ENCODE results near the gene AMOTL2. TPM values are rescaled to one million over a fixed set of nuclear protein-coding genes. Genes with fewer than 3 reads are reported as not detected.
A peak's percentile ranks its signal among the peaks of the same experiment; 100 is the strongest.

AMOTL2 gene
- total RNA-seq, 1 experiment from 2014 or later = 102 TPM

- no peak for DNase-seq (ENCODE audit: low read depth)
Measured at GRCh38 chr3:134380249-134380648, 6.0 kb upstream of the AMOTL2 start.

- no peak for DNase-seq (ENCODE audit: low read depth)
Measured at GRCh38 chr3:134378818-134379217, 4.6 kb upstream of the AMOTL2 start.

- peak; percentile 66 for DNase-seq (ENCODE audit: low read depth)
Measured at GRCh38 chr3:134378384-134378783, 4.1 kb upstream of the AMOTL2 start.

DNA sequence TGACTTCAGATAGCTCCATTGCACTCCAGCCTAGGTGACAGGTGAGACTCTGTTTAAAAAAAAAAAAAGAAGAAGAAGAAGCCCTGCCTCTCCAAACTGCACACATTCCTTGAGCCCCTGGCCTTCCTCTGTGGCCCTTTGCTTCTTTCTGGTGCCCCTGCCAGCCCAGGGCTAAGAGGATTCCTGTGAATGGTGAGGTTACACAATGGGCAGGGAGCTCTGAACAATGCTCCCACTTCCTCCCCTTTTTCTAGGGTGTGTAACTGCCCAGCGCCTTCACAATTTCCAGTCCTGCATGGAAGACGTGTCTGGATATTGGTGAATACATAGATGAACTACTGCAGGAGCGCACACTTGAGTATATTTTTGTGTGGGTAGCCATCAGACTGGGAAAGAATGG lies 3.6 kb upstream of the AMOTL2 start:
- no peak for DNase-seq (ENCODE audit: low read depth)

- DNase-seq (ENCODE audit: low read depth) = no peak
Measured at GRCh38 chr3:134376786-134377426, 2.7 kb upstream of the AMOTL2 start.

- no peak for DNase-seq (ENCODE audit: low read depth)
Measured at GRCh38 chr3:134376385-134376765, 2.1 kb upstream of the AMOTL2 start.

- DNase-seq (ENCODE audit: low read depth) = no peak
Measured at GRCh38 chr3:134375582-134376384, 1.5 kb upstream of the AMOTL2 start.

DNA sequence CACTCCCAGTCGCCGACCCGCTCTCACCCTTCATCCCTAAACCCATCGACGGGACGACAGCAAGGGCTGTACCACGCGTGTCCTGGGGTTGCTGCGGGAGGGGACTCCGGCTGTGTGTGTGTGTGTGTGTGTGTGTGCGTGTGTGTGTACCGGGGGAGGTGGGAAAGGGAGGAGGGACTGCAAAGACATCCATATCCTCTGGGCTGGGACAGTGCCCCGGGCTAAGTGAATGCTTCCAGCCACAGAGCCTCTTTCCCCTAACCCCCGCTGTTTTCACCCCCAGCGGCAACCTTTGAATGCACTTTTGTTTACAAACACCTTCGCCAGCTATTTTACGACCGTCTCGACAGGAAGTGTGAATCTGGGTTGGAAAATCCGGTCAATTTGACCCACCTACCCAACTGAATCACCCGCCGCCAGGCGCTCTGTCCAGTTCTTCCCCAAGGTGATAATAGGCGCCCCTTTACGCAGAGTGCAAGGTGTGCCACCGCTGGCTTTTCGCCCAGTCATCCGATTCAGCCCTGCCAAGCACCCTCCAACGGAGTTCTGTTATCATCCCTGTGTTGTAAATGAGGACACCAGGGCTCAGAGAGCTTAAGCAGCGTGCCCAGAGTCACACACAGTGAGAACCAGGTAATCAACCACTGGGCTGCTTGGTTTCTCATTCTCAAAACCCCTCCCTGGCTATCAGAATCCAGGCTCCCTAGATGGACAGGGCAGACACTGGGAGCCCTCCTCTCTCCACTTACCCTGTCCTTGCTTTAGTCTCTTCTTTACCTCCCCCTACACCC lies 739 bp upstream of the AMOTL2 start:
- peak; percentile 81 for DNase-seq (ENCODE audit: low read depth)

GRCh38 chr3:134373271-134374104 lies 759 bp downstream of the AMOTL2 start:
- peak; percentile 93 for DNase-seq (ENCODE audit: low read depth)

DNA sequence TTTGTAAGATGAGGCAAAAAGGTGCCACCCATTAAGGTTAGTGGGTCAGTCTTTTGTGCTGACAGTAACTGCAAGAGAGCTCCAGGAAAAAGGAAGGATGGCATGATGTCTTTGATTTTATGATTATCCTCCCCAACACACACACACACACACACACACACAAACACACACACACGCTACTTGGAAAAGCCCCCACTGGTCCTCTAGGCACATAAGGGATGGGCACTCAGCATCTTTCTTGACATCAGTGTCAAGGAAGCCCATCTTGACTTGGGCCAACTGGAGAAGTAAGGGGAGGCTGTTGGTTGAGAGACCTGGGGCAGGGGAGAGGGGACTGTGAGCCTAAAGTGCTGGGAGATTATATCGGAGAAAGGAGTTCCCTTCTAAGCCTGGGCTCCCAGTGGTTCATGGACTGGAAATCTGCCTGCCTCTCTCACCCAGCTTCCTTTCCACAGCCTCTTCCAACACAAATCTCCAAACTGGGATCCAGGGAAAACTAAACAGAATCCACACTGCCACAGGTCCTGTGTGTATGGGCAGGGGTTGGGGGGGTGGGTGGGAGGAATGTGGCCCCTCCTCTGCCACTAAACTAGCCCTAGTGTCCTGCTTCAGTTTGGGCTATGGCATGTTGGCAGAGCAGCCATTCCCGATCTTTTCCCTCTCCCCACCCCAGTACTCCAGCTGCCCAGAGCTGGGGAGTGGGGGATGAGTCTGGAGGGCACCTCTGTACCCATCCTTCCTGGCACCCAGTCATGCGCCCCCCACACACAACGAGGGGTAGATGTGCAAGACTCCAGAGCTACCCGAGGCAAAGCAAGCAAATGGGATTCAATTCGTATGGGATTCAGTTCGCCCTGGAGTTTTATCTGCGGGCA lies 1.6 kb downstream of the AMOTL2 start:
- DNase-seq (ENCODE audit: low read depth) = no peak

DNA sequence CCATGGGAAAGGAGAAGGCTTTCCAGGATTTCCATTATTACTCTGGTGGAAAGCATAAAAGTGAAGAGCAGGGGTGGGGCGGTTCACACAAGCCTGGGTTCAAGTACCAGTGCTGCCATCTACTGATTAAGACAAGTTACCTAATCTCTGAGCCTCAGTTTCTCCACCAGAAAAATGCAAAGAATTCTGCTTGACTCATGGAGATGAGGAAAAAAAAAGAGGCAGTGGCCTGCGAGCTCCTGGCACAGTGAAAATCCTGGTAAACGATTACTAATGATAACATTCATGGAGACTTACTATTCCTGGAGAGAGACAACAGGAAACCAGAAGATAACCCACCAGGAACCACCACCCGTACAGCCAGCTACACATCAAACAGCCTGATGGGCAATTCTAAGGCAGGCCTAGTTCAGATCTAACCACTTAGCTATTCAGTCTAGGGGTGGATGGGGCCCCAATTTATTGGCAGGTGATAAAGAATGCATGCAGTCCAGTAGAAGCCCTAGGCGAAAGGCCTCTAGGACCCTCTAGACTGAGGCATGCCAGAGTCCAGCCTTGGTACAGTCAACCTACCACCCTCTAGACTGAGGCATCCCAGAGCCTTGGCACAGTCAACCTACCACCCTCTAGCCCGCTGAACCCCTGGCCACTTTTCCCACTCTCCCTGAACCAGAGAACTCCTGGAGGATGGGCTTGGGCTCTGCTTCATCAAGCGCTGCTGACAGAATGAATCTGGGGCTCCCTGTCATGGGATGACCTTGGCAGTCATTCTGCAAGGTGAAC lies 2.5 kb downstream of the AMOTL2 start:
- no peak for DNase-seq (ENCODE audit: low read depth)

GRCh38 chr3:134370611-134371531 lies 3.4 kb downstream of the AMOTL2 start:
- no peak for DNase-seq (ENCODE audit: low read depth)

DNA sequence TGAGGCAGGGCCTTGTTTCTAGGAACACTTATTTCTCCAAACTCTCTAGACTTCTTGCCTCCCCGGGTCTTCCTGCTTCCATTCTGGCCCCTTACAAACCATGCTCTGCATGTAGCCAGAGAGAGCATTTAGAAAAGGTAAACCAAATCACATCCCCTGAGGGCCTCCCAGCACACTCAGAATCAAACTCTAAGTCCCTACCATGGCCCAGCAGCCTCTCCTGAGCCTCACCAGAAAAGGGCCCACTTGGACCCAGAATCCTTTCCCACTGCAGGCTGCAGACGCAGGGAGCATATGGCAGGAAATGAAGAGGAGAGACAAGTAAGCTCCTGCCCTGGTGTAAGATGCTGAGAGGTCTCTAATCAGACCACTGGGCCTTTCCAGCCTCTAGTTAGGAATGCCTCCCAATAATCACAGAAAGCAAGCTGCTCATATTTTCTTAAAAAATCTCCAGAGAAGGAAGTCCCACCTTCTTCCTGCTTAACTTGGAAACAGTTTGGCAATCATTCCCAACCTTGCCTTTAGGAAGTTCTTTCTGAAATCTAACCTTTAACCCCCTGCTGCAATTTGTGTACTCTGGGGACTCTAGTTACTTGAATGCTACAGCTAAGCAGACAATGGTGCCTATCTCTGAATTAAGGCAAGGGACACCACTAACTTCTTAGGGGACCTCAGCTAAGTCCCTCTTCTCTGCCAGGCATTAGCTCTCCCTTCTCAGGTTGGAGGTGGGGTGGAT lies 4.2 kb downstream of the AMOTL2 start:
- DNase-seq (ENCODE audit: low read depth) = no peak

- peak; percentile 62 for DNase-seq (ENCODE audit: low read depth)
Measured at GRCh38 chr3:134369231-134369741, 5.0 kb downstream of the AMOTL2 start.

DNA sequence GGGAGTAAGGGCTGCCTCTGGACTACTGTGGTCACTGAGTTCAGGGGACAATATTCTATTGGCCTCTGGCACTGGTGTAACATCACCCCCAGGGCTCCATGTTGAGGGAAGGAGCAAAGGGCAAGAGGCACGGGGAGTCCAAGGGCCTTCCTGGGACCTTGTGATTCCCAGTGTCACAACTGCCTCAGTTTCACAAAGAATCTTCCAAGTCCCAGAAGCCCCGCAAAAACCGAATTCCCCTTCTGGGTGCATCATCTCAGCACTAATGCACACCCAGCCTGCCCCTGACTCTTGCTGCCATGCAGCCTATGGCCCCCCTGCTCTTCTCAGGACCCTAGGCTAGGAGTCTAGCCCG lies 5.5 kb downstream of the AMOTL2 start:
- no peak for DNase-seq (ENCODE audit: low read depth)

- DNase-seq (ENCODE audit: low read depth) = no peak
Measured at GRCh38 chr3:134367869-134368750, 6.1 kb downstream of the AMOTL2 start.

Measured in Daoy (cell line).